HG02938 (cell line): ENCODE data around the gene WDR54.
A peak's percentile ranks its signal among the peaks of the same experiment; 100 is the strongest.
"Not testable (repeated sequence)": the region's sequence is repeated elsewhere in the genome, so short reads cannot be mapped to it uniquely, and the experiment has no call there.

Source experiments
- ATAC-seq: cut with Tn5 transposase; IDR thresholded peaks from one replicate; pipeline ENCODE4 v1.9.1; 2021; ENCODE audit warnings: mild to moderate bottlenecking, moderate library complexity; ENCODE audit not compliant: unreplicated experiment

The WDR54 gene

DNA sequence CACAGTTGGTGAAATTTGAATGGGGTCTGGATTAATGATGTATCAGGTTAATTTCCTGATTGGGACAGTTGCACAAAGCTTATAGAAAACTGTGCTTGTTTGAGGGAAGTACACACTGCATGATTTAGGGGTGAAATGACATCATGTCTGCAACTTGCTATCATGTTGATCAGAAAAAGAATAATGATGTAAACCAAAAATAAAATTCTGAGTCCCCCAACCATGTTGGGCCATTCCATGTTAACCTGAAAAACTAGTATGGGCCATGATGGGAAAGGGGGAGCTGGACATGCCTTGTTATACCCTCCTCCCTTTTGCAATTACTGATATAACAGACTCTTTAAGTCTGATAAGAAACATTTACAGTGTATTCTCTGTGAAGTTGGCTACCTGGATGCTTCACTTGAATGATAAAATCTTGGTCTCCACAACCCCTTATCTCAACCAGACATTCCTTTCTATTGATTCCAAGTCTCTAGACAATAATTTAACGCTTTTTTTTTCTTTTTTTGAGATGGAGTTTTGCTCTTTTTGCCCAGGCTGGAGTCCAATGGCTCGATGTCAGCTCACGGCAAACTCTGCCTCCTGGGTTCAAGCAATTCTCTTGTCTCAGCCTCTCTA, 29.1 kb downstream of the WDR54 start:
- no peak for ATAC-seq

DNA sequence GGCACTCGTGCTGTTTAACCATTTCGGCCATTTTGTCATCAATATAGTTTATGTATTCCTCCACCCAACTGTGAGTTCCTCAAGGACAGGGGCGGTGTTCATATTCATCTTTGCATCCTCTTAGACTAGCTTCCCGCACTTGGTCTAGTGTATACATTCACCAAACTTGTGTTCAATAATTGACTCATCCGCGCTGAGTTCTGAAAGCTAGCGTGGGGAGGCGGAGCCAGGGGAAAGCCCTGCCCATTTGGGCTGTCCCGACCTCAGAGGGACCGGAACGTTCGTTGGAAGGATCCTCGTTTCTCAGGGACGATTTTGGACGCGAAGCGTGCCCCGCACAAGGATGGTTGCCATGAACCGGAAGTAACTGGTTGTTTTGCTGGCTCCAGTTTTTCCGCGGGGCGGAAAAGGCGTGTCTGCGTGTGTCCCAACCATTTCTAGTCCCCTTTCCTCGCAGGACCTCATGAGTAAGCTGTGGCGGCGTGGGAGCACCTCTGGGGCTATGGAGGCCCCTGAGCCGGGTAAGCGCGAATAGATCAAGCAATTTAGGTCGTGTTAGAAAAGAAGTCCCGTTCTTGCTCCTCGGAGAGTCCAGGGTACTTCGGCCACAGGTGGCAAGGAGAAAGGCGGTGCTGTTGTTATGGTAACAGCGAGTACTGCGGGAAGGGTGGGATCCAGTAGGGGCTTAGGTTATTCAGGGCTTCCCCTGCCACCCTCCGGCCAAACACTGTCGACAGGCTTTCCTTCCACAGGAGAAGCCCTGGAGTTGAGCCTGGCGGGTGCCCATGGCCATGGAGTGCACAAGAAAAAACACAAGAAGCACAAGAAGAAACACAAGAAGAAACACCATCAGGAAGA, 33.4 kb downstream of the WDR54 start, which contains the start of gene INO80B:
TSS of gene INO80B (plus strand) at position 434 of the 858 bp plus-strand sequence. CDS start at position 464, 30 bp downstream.
- peak; percentile 34 for ATAC-seq

DNA sequence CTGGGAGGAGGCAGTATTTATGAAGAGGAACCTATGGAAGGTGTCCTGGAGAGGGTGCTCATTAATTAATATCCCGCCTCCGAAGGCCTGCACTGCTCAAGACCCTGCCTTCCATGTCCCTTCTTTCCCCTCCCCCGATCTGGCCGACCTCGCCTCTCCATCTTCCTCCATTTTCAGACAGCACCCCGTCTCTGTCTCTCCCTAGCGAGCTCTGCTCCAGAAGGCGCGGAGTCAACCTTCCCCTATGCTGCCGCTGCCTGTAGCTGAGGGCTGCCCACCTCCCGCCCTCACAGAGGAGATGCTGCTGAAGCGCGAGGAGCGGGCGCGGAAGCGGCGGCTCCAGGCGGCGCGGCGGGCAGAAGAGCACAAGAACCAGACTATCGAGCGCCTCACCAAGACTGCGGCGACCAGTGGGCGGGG, 35.6 kb downstream of the WDR54 start:
- ATAC-seq: no peak

DNA sequence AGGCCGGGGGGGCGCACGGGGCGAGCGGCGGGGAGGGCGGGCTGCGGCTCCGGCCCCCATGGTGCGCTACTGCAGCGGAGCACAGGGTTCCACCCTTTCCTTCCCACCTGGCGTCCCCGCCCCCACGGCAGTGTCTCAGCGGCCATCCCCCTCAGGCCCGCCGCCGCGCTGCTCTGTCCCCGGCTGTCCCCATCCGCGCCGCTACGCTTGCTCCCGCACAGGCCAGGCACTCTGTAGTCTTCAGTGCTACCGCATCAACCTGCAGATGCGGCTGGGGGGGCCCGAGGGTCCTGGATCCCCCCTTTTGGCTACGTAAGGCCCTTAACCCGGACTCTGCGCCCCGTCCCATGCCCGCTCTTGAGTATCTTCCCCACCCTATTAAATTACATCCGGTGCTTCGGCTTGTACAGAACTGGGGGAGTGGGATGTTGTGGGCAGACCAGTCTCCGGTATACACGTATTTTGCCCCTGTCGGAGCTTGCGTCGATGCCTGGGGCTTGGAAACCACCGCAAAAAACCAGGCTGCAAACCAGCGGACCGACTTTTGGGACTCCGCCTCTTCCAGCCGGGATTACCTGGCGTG, 36.1 kb downstream of the WDR54 start:
- ATAC-seq: peak; percentile 22

DNA sequence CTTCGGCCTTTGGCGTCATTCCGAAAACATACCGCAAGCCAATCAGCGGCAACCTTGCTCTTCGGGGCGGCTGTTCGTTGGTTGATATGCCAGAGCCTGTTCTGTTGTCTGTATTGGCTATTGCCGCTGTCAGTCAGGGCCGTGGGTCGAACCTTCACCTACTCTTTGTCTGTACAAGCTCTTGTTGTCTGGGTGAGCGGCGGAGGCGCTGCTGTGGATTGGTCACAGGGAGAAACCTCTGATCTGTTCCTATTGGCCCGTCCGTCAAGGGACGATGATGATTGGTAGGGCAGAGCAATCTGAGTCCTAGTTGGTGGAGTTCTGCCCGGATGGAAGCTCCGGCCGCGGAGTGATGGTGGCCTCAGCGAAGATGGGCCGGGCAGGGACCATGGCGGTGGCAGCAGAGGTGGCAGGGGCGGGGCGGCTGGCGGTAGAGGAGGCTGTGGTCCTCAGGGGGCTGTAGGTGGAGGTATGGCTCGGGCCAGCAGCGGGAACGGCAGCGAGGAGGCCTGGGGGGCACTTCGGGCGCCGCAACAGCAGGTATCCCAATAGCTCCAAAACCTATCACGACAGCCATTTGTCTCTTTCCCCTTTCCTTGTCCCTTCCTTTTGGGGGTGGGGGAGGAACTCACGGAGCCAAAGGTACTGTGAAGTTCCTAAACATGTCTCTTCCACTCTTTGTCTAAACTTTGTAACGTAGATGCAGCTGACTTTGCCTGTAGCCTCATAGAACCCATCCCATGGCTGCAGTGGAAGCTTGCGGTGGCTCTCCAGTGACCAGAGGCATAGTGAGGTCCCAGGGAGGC, 36.8 kb downstream of the WDR54 start, which contains the start of gene WBP1:
TSS of gene WBP1 (plus strand) at position 307 of the 806 bp plus-strand sequence. CDS start at position 472, 165 bp downstream.
- peak; percentile 84 for ATAC-seq

DNA sequence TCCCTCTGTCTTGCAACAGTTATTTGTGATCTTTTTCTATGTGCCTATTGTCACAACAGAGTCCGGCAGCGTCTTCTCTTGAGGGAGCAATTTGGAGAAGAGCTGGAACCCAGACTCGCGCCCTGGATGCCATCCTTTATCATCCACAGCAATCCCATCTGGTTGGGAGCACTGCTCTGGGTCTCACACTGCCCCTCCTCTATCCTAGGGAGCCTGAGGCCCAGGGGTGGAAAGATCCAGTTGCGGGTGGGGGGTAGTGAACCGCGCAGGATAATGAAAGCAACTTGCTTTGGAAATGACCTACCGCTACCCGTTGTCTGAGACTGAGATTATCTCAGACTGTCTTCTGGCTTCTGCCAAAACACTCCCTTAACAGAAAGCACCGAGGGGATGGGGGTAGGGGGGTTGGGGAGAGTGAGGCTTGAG, 37.4 kb downstream of the WDR54 start:
- ATAC-seq: no peak

DNA sequence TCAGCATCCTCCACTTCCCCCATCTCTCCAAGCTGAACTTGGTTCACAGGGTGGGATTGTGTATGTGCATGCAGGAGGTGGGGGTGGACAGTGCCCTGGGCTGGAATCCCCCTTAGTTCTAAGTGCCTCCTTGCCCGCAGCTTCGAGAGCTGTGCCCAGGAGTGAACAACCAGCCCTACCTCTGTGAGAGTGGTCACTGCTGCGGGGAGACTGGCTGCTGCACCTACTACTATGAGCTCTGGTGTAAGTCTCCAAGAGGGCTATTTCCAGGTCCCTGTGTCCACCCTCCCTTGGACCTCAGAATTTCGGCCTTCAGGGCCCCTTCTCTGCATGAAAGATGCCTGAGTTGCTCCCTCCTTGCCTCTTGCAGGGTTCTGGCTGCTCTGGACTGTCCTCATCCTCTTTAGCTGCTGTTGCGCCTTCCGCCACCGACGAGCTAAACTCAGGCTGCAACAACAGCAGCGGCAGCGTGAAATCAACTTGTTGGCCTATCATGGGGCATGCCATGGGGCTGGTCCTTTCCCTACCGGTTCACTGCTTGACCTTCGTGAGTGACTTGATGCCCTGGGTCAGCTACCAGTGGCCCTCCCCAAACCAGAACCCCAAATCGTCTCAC, 38.1 kb downstream of the WDR54 start:
- not testable (repeated sequence) for ATAC-seq

DNA sequence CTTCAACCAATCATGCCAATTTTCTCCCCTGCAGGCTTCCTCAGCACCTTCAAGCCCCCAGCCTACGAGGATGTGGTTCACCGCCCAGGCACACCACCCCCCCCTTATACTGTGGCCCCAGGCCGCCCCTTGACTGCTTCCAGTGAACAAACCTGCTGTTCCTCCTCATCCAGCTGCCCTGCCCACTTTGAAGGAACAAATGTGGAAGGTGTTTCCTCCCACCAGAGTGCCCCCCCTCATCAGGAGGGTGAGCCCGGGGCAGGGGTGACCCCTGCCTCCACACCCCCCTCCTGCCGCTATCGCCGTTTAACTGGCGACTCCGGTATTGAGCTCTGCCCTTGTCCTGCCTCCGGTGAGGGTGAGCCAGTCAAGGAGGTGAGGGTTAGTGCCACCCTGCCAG, 38.7 kb downstream of the WDR54 start:
- not testable (repeated sequence) for ATAC-seq

DNA sequence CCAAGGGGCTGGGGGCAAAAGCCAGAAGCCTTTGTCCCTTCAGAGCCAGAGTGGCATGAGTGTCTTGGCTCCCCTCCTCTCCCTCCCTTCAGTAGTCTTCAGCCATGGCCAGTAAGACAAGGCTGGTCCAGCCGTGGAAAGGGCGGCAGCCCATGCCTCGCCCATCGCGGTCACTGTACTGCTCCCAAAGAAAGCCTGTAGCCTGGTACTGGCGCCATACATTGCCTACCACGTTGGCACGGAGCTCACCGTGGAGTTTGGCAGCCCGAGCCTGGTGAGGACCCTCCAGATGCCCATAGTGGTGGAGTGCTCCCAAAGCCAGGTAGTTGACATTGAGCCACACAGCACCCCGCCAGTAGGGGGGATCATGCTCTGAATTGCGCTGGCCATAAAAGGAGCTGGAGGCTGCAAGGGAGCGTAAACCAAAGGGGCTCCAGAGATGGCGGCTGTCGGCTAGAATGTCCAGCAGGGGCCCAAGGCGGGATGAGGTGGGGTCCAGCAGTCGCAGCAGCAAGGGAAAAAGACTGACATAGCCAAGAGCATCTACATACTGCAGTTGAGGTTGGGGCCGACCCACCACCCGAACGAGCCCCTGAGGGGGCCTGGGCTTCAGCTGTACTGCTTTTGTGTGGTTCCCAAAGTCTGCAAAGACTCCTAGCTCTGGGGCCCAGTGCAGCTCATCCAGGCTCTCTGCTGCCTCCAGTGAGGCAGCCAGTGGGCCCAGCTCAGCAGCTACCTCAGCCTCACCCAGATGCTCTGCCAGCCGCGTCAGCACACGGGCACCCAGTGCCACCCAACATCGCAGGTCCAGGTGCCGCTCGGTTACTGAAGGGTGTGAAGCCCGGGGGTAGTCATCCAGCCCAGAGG, 39.9 kb downstream of the WDR54 start:
- no peak for ATAC-seq

DNA sequence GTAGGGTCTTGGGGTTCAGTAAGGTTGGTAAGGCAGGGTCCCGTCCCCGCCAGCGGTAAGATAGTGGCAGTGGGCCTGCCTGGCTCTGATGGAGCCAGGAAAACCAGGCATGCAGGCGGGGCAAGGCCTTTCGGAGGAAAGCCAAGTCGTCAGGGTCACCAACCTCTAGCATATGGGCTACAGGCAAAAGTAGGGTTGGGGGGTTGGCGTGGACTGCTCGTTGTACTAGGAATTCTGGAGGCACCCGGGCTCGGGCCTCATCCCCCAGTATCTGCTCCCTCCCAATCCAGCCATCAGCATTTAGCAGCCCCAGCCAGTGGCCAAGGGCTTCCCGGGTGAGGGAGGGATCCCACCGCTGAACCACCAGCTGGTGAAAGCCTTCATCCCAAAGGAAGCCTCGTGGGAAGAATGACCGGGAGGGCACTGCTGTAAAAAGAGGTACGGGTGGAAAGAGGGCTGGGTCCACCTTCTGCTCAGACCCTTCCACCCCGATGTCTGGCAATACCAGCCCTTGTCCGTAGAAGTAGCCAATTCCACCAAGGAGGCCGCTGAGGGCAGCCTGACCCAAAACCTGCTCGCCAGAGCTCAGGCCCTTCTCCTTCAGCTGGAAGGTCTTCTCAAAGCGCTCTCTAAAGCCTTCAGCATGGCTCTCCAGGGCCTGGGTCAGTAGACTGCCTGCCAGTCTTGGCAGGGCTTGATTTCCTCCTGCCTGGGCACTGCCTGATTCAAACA, 40.7 kb downstream of the WDR54 start:
- no peak for ATAC-seq

DNA sequence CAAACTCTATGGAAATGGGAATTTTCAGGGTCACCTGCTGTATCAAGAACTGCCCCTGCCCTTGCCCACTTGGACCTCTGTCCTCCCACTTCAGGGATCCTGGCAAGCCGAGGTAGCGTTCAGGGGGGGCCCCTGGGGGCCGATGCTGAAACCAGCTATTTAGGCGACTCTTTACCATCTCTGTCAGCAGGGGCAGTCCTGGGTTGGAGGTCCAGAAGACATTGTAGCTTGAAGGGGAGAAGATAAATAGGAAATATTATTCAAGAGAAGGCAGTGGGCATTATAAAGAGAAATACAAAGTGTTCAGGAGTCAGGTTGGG, 41.2 kb downstream of the WDR54 start:
- no peak for ATAC-seq

DNA sequence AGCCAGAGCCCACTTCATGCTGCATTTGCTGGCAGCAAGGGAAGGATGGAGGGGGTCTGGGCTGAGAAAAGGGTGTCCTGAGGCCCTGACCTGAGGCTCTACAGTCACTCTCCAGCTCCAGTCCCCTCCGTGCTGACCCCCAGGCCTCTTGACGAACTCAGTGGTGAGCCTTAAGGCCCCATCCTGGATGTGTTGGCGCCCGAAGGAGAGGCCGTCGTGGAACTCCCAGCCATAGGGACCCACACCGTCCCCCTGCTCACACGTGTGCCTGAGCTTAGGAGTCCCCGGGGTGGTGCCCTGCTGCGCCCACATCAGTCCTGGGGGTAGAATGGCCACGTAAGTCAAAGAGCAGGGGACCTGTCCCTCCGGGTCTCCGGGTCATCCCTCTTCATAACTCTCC, 42.9 kb downstream of the WDR54 start:
- ATAC-seq: no peak

DNA sequence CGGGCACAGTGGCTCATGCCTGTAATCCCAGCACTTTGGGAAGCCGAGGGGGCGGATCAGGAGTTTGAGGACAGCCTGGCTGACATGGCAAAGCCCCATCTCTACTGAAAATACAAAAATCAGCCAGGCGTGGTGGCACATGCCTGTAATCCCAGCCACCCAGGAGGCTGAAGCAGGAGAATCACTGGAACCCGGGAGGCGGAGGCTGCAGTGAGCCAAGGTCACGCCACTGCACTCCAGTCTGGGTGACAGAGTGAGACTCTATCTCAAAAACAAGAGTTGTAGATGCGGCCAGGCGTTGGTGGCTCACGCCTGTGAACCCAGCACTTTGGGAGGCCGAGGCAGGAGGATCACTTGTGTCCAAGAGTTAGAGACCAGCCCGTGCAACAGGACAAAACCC, 49.2 kb downstream of the WDR54 start:
- ATAC-seq: not testable (repeated sequence)

DNA sequence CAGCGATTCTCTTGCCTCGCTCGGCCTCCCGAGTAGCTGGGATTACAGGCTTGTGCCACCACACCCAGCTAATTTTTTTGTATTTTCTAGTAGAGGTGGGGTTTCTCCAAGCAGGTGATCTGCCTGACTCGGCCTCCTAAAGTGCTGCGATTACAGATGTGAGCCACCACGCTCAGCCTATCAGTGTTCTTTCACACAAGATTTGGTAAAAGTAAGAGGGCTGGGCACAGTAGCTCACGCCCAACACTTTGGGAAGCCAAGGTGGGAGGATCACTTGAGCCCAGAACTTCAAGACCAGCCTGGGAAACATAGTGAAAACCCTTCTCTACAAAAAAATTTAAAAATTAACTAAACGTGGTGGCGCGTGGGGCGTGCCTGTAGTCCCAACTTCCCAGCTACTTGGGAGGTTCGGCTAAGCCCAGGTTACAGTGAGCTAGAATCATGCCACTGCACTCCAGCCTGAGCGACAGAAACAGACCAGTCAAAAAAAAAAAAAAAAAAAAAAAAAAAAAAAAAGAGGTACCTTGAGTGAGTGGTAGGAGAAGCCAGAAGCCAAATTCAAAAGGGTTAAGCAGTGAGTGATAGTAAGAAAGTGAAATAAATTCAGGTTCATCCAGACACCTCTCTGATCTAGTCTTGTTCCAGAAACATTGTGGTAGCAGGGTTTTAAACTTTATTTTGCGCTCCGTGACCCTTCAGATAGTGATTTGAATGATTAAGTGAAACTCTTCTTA, 50.0 kb downstream of the WDR54 start:
- no peak for ATAC-seq

DNA sequence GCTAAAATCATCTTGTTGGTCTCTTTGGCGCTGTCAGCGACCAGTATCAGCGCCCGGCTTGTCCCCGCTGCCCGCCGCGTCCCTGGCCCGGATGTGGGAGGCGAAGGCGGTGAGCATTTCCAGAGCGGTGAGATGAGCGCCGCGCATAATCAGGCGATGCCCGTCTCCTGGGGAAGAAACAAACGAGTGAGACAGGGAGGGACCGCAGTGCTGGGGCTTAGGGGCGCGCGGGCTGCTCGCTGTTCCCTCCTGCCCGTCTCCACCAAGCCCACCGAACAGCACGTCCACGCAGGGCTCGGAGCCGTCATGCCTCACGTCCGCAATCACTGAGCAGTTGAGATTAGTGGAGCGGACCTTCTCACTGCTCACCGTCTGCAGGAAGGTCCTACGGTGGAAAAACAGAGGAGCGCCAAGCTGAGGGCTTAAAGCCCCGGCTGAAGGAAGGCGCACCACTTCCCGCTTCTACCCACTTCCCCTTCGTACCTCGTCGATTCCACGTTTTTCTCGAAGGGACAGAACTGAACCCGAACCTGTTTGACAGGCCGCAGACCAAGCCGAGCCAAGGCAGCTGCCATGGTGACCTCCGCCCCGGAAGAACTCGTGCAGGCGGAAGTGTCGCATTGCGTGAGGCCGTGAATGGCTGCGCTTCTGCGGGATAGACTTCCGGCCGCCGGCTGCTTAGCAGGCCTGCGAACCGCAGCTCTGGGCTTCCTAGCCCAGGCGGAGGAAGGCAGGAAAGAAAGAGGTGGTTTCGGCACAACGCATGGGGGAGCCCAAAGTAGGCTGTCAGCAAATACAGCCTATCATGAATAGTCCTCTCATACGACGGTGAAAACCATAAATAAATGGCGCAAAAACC, 50.8 kb downstream of the WDR54 start, which contains the start of gene MRPL53:
TSS of gene MRPL53 (minus strand) at position 595 of the 859 bp plus-strand sequence. CDS start at position 575, 20 bp downstream.
- peak; percentile 79 for ATAC-seq

DNA sequence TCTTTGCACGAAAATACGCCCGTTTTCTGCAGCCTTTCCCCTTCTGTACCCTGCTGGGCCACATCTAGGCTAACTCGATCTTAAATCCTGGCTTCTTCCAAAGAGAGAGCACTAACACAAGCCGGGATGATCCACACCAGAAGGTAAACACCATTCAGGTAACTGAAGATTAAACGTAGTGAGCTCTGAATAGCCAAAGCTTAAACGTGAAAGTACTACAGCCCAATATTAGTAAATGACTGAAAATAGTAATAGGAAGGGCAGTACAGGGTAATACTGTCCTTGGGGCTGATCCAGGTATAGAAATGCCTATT, 51.4 kb downstream of the WDR54 start:
- no peak for ATAC-seq

DNA sequence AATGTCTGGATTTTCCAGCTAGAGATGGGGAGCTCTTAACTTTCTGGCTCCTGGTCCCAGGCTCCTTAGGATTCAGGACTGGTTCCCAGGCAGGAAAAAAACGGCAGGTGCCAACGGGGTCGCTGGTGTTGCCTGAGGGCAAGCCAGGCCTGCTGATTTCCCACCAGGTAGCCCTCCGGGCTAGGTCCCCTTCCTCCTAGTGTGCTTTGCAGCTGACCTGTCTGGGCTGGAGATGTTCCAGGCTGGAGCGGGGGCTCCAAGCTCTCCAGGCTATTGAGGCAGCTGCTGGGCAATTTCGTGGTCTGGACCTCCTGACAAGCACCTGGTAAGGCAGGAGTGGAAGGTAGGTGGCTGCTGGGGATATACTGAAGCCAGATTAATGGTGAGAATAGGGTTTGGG, 53.0 kb downstream of the WDR54 start:
- ATAC-seq: no peak
